ENCODE measurements around the gene RNF146.
A peak's percentile ranks its signal among the peaks of the same experiment; 100 is the strongest.

Gene RNF146

DNA sequence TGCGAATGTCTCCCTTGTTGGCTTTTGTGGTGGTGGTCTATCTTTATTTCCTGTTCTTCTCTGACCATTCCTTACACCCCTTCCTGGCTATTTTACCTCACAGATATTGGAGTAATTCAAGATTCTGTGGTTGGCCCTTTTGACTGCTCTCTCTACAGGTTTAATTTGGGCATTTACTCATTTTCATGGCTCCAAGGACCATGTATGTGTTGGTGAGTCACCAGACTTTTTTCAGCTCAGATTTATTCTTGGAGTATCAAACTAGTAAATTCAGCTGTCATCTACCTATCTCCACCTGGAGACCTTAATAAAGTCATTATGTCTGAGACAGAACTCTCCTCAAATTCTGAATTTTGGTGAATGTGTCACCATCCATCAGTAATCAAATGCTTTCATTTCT, 15.5 kb downstream of the RNF146 start:
- TF ChIP-seq, protein P1, sequence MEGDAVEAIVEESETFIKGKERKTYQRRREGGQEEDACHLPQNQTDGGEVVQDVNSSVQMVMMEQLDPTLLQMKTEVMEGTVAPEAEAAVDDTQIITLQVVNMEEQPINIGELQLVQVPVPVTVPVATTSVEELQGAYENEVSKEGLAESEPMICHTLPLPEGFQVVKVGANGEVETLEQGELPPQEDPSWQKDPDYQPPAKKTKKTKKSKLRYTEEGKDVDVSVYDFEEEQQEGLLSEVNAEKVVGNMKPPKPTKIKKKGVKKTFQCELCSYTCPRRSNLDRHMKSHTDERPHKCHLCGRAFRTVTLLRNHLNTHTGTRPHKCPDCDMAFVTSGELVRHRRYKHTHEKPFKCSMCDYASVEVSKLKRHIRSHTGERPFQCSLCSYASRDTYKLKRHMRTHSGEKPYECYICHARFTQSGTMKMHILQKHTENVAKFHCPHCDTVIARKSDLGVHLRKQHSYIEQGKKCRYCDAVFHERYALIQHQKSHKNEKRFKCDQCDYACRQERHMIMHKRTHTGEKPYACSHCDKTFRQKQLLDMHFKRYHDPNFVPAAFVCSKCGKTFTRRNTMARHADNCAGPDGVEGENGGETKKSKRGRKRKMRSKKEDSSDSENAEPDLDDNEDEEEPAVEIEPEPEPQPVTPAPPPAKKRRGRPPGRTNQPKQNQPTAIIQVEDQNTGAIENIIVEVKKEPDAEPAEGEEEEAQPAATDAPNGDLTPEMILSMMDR (IDR thresholded peaks at IDR 0.05; ENCODE audit: low read depth, low read length), result no peak
- DNase-seq (ENCODE audit: low read depth in 2 of 2), result no peak
- H3K4me3 ChIP-seq (replicated peaks in 1 of 2; ENCODE audit: low read depth in 2 of 2, low read length in 2 of 2), result no peak overlapping the region

DNA sequence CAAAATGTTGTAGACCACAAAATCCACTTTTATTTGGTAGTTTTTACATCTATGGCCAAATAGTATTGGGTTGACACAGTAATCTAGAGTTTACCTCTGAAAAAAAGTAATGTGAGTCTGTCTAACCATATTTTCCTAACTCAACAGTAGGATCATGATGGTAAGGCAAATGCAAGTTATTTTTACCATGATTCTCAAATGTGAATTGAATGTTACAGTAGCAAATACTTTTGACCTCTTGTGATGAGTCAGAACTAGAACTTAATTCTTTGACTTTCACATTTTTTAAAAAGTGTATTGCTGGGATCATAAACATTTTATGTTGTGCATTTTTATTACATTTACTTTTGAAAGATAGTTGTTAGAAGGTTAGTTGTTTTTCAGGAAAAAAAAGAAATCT, 22.0 kb downstream of the RNF146 start:
- DNase-seq (ENCODE audit: low read depth in 2 of 2), result peak in 1 of 2 donors; percentile 31
- H3K4me3 ChIP-seq (replicated peaks in 1 of 2; ENCODE audit: low read depth in 2 of 2, low read length in 2 of 2), result no peak overlapping the region
- TF ChIP-seq, protein P1 (IDR thresholded peaks at IDR 0.05; ENCODE audit: low read depth, low read length), result no peak

DNA sequence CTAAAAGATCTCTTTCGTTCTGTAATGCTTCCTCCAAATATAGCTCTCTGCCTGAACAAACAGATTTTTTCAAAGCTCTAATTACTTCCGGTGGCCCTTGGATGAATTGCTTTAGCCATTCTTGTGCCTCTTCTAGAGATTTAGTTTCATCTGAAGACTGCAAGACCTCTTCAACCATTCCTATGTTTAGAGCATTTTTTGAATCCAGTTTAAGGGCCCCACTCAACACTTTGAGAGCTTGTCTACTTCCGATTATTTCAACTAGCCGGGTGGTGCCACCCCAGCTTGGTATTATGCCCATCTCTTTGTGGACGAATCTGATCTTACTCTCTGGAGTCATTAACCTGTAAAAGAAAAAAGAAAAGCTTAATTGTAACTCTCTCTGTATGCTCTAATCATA, 23.3 kb downstream of the RNF146 start:
- TF ChIP-seq, protein P1 (IDR thresholded peaks at IDR 0.05; ENCODE audit: low read depth, low read length), result no peak
- no peak for DNase-seq (ENCODE audit: low read depth in 2 of 2)
- H3K4me3 ChIP-seq (replicated peaks in 1 of 2; ENCODE audit: low read depth in 2 of 2, low read length in 2 of 2), result no peak overlapping the region

DNA sequence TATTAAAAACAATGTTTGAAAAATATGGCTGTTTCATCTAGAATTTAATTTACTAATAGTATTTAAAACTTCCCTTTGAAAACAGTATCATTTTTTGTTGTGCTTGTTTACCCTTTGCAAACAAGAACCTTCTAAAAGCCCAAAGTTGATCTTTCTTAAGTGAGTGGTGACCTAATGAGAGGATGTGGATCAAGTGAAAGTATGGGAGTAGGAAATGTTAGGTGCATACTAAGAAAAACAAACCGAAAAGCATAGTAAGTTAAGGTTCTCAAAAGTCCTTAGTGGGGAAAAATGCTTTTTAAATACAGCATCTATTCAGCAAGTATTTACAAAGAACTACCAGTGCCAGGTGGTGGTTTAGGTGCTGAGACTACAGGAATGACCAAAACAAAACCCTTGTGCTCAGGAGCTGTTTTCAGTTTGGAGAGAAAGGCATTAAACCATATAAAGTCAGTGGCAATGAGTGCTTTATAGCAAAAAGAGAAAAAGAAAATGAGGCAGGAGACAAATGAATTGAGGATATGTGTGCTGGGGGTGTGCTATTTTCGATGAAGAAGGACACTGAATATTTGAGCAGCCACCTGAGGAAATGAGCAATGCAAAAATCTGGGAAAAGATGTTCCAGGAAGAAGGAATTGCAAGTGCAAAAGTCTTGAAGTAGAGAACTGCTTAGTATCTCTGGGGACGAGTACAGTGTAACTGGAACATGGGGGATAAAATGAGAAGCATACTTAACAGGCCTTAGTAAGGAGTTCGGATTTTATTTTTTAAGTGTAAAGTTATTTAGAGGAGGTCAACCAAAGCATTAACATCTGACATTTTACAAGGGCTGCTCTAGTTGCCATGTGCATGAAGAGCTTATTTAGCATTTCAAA, 24.0 kb downstream of the RNF146 start:
- no peak for DNase-seq (ENCODE audit: low read depth in 2 of 2)
- TF ChIP-seq, protein P1 (IDR thresholded peaks at IDR 0.05; ENCODE audit: low read depth, low read length), result no peak
- no peak overlapping the region for H3K4me3 ChIP-seq (replicated peaks in 1 of 2; ENCODE audit: low read depth in 2 of 2, low read length in 2 of 2)

DNA sequence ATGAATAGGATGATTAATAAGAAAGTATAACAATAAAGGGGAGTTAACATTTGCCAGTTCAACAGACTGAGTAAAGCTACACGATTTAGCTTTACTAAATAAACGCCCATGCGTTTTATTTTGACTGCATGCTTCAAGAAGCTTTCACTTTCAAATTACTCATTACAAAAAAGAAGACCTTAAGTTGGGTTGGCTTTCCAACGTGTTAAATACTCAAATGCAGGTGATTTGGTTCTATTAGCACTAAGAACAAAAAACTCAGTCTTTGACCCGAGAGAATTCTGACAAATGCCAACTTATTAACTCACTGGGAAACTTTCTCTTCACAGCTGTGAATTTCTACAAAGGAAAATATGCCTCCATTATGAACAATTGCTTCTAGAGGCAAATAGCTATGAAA, 24.8 kb downstream of the RNF146 start:
- DNase-seq (ENCODE audit: low read depth in 2 of 2), result peak in 1 of 2 donors; percentile 18
- no peak overlapping the region for H3K4me3 ChIP-seq (replicated peaks in 1 of 2; ENCODE audit: low read depth in 2 of 2, low read length in 2 of 2)
- TF ChIP-seq, protein P1 (IDR thresholded peaks at IDR 0.05; ENCODE audit: low read depth, low read length), result no peak

DNA sequence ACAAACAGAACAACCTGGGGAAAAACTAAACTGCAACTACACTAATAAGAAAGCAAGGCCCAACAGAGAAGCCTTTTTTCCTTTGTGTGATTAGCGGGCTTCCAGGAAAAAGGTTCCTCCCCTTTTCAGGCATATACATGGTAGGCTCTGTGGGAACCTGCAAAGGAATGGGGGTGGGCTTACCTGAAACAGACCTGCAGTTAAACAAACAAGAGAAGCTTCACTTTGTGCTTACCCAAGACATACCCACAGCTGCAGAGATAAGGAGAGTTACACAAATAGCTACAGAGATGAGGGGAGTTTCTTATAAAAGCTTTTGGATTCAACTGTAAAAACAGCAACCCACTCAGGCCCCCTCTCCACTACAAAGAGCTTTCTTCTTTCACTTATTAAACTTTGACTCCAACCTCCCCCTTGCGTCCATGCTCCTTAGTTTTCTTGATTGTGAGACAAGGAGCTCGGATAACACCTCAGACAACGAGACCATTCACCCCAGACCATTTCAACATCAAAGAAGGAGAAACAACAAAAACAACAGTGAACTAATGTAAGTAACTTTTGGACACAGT, 30.9 kb downstream of the RNF146 start:
- TF ChIP-seq, protein P1 (IDR thresholded peaks at IDR 0.05; ENCODE audit: low read depth, low read length), result no peak

More for the DNA sequence above, 30.9 kb downstream of the RNF146 start:
- no peak for DNase-seq (ENCODE audit: low read depth in 2 of 2)
- no peak overlapping the region for H3K4me3 ChIP-seq (replicated peaks in 1 of 2; ENCODE audit: low read depth in 2 of 2, low read length in 2 of 2)

All from cardiac fibroblast (primary cell).